Esophagus squamous epithelium (tissue), 4 donors: ENCODE results near the gene SCYGR1.

Experiments used
- POLR2A ChIP-seq, 4 donors: fragments of 450-650 bp; IDR thresholded peaks; one replicate each; pipeline ENCODE4 v1.6.1; 2017; ENCODE audit warnings: antibody characterized with exemption in 4 of 4, mild to moderate bottlenecking in 4 of 4, moderate library complexity in 3 of 4
- TF ChIP-seq, protein P1 (sequence below), 6 experiments: fragments of 450-650 bp in 4 of 6; fragments of 200-600 bp in 2 of 6; sonication (generic) in 2 of 6; IDR thresholded peaks; one replicate each; pipeline ENCODE4 v1.5.1; 2016 to 2019; ENCODE audit warnings: antibody characterized with exemption in 6 of 6, mild to moderate bottlenecking in 4 of 6, moderate library complexity in 4 of 6

DNA sequence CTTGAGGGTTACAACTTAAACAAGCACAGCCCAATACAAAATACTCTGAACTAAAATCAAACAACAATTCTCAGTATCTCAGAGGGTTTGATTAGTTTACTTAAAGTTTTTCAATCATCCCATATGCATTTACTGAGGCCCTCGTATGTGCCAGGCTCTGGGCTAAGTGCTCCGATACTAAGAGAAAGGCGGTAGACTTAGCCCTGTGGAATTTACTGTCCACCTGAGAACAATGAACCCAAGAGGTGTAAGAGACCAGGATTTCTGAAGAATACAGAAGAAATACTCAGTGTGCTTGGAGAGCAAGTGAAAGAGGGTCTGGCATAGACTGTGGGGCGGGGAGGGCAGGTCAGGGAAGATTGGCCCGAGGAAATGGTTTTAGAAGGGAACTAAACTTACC, 25.1 kb upstream of the SCYGR1 start:
- TF ChIP-seq, protein P1, sequence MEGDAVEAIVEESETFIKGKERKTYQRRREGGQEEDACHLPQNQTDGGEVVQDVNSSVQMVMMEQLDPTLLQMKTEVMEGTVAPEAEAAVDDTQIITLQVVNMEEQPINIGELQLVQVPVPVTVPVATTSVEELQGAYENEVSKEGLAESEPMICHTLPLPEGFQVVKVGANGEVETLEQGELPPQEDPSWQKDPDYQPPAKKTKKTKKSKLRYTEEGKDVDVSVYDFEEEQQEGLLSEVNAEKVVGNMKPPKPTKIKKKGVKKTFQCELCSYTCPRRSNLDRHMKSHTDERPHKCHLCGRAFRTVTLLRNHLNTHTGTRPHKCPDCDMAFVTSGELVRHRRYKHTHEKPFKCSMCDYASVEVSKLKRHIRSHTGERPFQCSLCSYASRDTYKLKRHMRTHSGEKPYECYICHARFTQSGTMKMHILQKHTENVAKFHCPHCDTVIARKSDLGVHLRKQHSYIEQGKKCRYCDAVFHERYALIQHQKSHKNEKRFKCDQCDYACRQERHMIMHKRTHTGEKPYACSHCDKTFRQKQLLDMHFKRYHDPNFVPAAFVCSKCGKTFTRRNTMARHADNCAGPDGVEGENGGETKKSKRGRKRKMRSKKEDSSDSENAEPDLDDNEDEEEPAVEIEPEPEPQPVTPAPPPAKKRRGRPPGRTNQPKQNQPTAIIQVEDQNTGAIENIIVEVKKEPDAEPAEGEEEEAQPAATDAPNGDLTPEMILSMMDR (IDR thresholded peaks at IDR 0.05): no peak
- no peak for TF ChIP-seq POLR2A (IDR thresholded peaks at IDR 0.05)
